ENCODE results near the gene HDAC4. TPM values are rescaled to one million over a fixed set of nuclear protein-coding genes. Genes with fewer than 3 reads are reported as not detected.

The HDAC4 gene
- total RNA-seq, 1 experiment from 2014 or later, result 40.1 TPM

GRCh38 chr2:239271471-239271870 lies 129.3 kb downstream of the HDAC4 start:
- BruUV-seq (replicated peaks), result no TSS peak
- H3K4me3 ChIP-seq (ENCODE audit: low read depth in 2 of 2, low read length in 2 of 2), result no peak overlapping the region
- POLR2A ChIA-PET, result no interaction called here
- DNase-seq (ENCODE audit: low read depth, low spot score), result no peak
- intact Hi-C loops (cut with micrococcal nuclease; ENCODE audit: unreplicated experiment) (no loop called here), in situ Hi-C loops (cut with HindIII; ENCODE audit: low pct_unique_long_range_greater_than_20kb, low sequenced_read_pairs) (no loop called here)
- H3K36me3 ChIP-seq (ENCODE audit: control insufficient read depth, insufficient read depth, low read length), result no peaks in the 10 kb centered on the region
- TF ChIP-seq TCF7L2 (IDR thresholded peaks at IDR 0.05; ENCODE audit: low read depth, low read length), result no peak
- no peak for TF ChIP-seq CTCF (IDR thresholded peaks at IDR 0.05)
- TF ChIP-seq POLR2AphosphoS5 (IDR thresholded peaks at IDR 0.05; ENCODE audit: low read depth, low read length), result no peak
- TF ChIP-seq SIN3A (IDR thresholded peaks at IDR 0.05; ENCODE audit: borderline replicate concordance, insufficient read depth, low read depth, low read length), result no peak
- no peak for TF ChIP-seq REST (IDR thresholded peaks at IDR 0.05; ENCODE audit: insufficient read depth in 1 of 2, low read depth in 2 of 2, low read length in 1 of 2)
- CTCF ChIA-PET, result no interaction called here
- no peaks in the 10 kb centered on the region for H3K9me3 ChIP-seq (ENCODE audit: control insufficient read depth, insufficient read depth, low read depth, low read length)
- peaks cover 32% of the 10 kb centered on the region for H3K4me1 ChIP-seq (ENCODE audit: control insufficient read depth, insufficient read depth, low read length)
- ATAC-seq, result no peak
- no peaks in the 10 kb centered on the region for H3K27me3 ChIP-seq (ENCODE audit: control insufficient read depth, insufficient read depth, low read length)
- no peak overlapping the region for H3K27ac ChIP-seq (ENCODE audit: low read length)

- TF ChIP-seq CTCF (IDR thresholded peaks at IDR 0.05) (no peak), SIN3A (IDR thresholded peaks at IDR 0.05; ENCODE audit: borderline replicate concordance, insufficient read depth, low read depth, low read length) (no peak)
- BruUV-seq (replicated peaks), result no TSS peak
- ChIA-PET POLR2A (no interaction called here), CTCF (no interaction called here)
- Histone ChIP-seq H3K9me3 (ENCODE audit: control insufficient read depth, insufficient read depth, low read depth, low read length) (no peaks in the 10 kb centered on the region), H3K36me3 (ENCODE audit: control insufficient read depth, insufficient read depth, low read length) (no peaks in the 10 kb centered on the region), H3K27me3 (ENCODE audit: control insufficient read depth, insufficient read depth, low read length) (no peaks in the 10 kb centered on the region), H3K4me3 (ENCODE audit: low read depth in 2 of 2, low read length in 2 of 2) (no peak overlapping the region), H3K27ac (ENCODE audit: low read length) (no peak overlapping the region), H3K4me1 (ENCODE audit: control insufficient read depth, insufficient read depth, low read length) (peaks cover 27% of the 10 kb centered on the region)
- no peak for DNase-seq (ENCODE audit: low read depth, low spot score)
- ATAC-seq, result no peak
- intact Hi-C loops (cut with micrococcal nuclease; ENCODE audit: unreplicated experiment), result no loop called here
- in situ Hi-C loops (cut with HindIII; ENCODE audit: low pct_unique_long_range_greater_than_20kb, low sequenced_read_pairs), result no loop called here
Observed at GRCh38 chr2:239269916-239270315, 130.9 kb downstream of the HDAC4 start.
